PC-9 (cell line): ENCODE results near the gene GPR63. TPM values are rescaled to one million over a fixed set of nuclear protein-coding genes. Genes with fewer than 3 reads are reported as not detected.

Source experiments
- BruUV-seq: library from RNA; stranded (reverse); fragments of 400-500 nt; replicated peaks from 2 replicates; lab custom pipeline; 2021; lab: Mats Ljungman, UMichigan
- CTCF ChIA-PET: fragments of 300-600 bp; sonication (Branson Sonifier 250); formaldehyde crosslinking; loops from one replicate; lab custom pipeline; 2022; ENCODE audit warnings: antibody characterized with exemption; lab: Charles Lee
- POLR2A ChIA-PET: fragments of 300-600 bp; sonication (Branson Sonifier 250); formaldehyde crosslinking; loops from one replicate; lab custom pipeline; 2022; ENCODE audit warnings: antibody characterized with exemption; ENCODE audit not compliant: unreplicated experiment; lab: Charles Lee
- DNase-seq, 2 experiments: peaks; one replicate each; pipeline versions ENCODE4 v3.0.0 to v3.0.0-alpha.2; 2015 to 2022; ENCODE audit warnings: mixed read lengths in 1 of 2
- H2AFZ ChIP-seq: fragments of 200-600 bp; sonication (generic); 2 replicates; pipeline ENCODE4 v1.8.1; 2017; ENCODE audit warnings: antibody characterized with exemption
- H3F3A ChIP-seq: fragments of 200-600 bp; sonication (generic); 2 replicates; pipeline ENCODE4 v1.8.1; 2017; ENCODE audit warnings: antibody characterized with exemption, mild to moderate bottlenecking, low read depth; ENCODE audit not compliant: insufficient read depth
- H3K27ac ChIP-seq: fragments of 200-600 bp; sonication (generic); 2 replicates; pipeline ENCODE4 v1.6.1; 2016; ENCODE audit warnings: mixed run types
- H3K27me3 ChIP-seq: fragments of 200-600 bp; sonication (generic); 2 replicates; pipeline ENCODE4 v1.6.1; 2016; ENCODE audit warnings: low read depth, mixed run types; ENCODE audit not compliant: insufficient read depth
- H3K36me3 ChIP-seq: fragments of 200-600 bp; sonication (generic); 2 replicates; pipeline ENCODE4 v1.6.1; 2016; ENCODE audit warnings: low read depth, mixed run types
- H3K4me1 ChIP-seq: fragments of 200-600 bp; sonication (generic); replicated peaks from 2 replicates; pipeline ENCODE4 v1.6.1; 2016; ENCODE audit warnings: mixed run types; ENCODE audit not compliant: insufficient read depth
- H3K4me2 ChIP-seq: fragments of 200-600 bp; sonication (generic); 2 replicates; pipeline ENCODE4 v1.6.1; 2017; ENCODE audit warnings: mixed run types
- H3K4me3 ChIP-seq: fragments of 200-600 bp; sonication (generic); 2 replicates; pipeline ENCODE4 v1.6.1; 2016; ENCODE audit warnings: mixed run types
- H3K79me2 ChIP-seq: fragments of 200-600 bp; sonication (generic); 2 replicates; pipeline ENCODE4 v1.6.1; 2017; ENCODE audit warnings: low read depth, mixed run types
- H3K9me2 ChIP-seq: fragments of 200-600 bp; sonication (generic); 2 replicates; pipeline ENCODE4 v1.8.1; 2017; ENCODE audit warnings: mild to moderate bottlenecking; ENCODE audit not compliant: insufficient read depth
- H3K9me3 ChIP-seq: fragments of 200-600 bp; sonication (generic); 2 replicates; pipeline ENCODE4 v1.8.1; 2016; ENCODE audit warnings: low read depth; ENCODE audit not compliant: insufficient read depth
- H4K20me1 ChIP-seq: fragments of 200-600 bp; sonication (generic); 2 replicates; pipeline ENCODE4 v1.8.1; 2017; ENCODE audit not compliant: insufficient read depth
- EZH2 ChIP-seq: fragments of 200-600 bp; sonication (generic); IDR thresholded peaks from 2 replicates; pipeline ENCODE4 v1.8.0; 2017; ENCODE audit warnings: antibody characterized with exemption, low read depth
- intact Hi-C: fragments of 100-400 bp; cut with micrococcal nuclease; formaldehyde crosslinking; loops from one replicate; pipeline ENCODE4 v1.10.0; 2022; ENCODE audit not compliant: unreplicated experiment
- total RNA-seq: library from RNA; stranded (reverse); gene quantifications from 2 replicates; pipeline ENCODE4 v1.2.3, GENCODE V29; 2021
- TF ChIP-seq, protein P1 (sequence below): fragments of 200-600 bp; sonication (generic); conservative IDR thresholded peaks from 2 replicates; pipeline ENCODE4 v1.6.1; 2017; ENCODE audit warnings: mixed run types, antibody characterized with exemption, mild to moderate bottlenecking, moderate library complexity

GPR63 gene
- total RNA-seq, 1 experiment from 2014 or later, result 1.9 TPM

GRCh38 chr6:96823743-96824142, 13.5 kb downstream of the GPR63 start:
- Histone ChIP-seq H3K27me3 (no peaks in the 10 kb centered on the region), H3K4me2 (no peak overlapping the region), H3K36me3 (no peaks in the 10 kb centered on the region), H2AFZ (no peak overlapping the region), H3K27ac (no peak overlapping the region), H3K9me3 (no peaks in the 10 kb centered on the region), H4K20me1 (0 out of 2 replicates have a peak, but pooled peaks cover 3% of the 10 kb centered on the region), H3K79me2 (no peaks in the 10 kb centered on the region), H3F3A (no peaks in the 10 kb centered on the region), H3K4me3 (no peak overlapping the region), H3K4me1 (no peaks in the 10 kb centered on the region), H3K9me2 (no peaks in the 10 kb centered on the region)
- intact Hi-C loops, result no loop called here
- ChIA-PET POLR2A (no interaction called here), CTCF (no interaction called here)
- no peak for TF ChIP-seq EZH2
- TF ChIP-seq, protein P1, sequence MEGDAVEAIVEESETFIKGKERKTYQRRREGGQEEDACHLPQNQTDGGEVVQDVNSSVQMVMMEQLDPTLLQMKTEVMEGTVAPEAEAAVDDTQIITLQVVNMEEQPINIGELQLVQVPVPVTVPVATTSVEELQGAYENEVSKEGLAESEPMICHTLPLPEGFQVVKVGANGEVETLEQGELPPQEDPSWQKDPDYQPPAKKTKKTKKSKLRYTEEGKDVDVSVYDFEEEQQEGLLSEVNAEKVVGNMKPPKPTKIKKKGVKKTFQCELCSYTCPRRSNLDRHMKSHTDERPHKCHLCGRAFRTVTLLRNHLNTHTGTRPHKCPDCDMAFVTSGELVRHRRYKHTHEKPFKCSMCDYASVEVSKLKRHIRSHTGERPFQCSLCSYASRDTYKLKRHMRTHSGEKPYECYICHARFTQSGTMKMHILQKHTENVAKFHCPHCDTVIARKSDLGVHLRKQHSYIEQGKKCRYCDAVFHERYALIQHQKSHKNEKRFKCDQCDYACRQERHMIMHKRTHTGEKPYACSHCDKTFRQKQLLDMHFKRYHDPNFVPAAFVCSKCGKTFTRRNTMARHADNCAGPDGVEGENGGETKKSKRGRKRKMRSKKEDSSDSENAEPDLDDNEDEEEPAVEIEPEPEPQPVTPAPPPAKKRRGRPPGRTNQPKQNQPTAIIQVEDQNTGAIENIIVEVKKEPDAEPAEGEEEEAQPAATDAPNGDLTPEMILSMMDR, result no peak
- BruUV-seq, result no TSS peak
- no peak for DNase-seq

DNA sequence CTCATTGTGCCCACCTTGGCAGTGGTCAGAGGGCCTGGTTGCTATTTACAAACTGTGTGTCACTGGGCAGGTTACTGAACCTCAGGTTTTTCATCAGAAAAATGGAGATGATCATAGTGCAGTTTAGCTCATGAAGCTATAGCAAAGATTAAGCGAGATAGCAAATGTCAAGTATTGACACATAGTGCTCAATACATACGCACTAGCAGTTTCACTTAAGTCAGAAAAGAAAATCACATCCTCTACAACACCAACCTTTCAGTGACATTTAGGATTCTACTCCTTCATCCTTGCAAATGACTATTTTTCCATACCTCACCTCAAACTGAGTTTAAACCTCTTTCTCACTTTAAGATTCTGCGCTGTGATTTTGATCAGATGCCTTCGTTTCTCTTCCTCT, 16.2 kb downstream of the GPR63 start:
- H3K27me3 ChIP-seq, result no peaks in the 10 kb centered on the region
- H3K9me3 ChIP-seq, result no peaks in the 10 kb centered on the region
- H3K79me2 ChIP-seq, result no peaks in the 10 kb centered on the region
- H4K20me1 ChIP-seq, result 0 out of 2 replicates have a peak, but pooled peaks cover 3% of the 10 kb centered on the region
- no peak for TF ChIP-seq EZH2
- TF ChIP-seq, protein P1, result no peak
- H2AFZ ChIP-seq, result no peak overlapping the region
- no peaks in the 10 kb centered on the region for H3K9me2 ChIP-seq
- no peaks in the 10 kb centered on the region for H3K36me3 ChIP-seq
- intact Hi-C loops, result no loop called here
- no peak overlapping the region for H3K4me3 ChIP-seq
- H3K27ac ChIP-seq, result no peak overlapping the region
- ChIA-PET POLR2A (no interaction called here), CTCF (no interaction called here)
- DNase-seq, result no peak
- H3F3A ChIP-seq, result no peaks in the 10 kb centered on the region
- H3K4me1 ChIP-seq, result no peaks in the 10 kb centered on the region
- no TSS peak for BruUV-seq
- no peak overlapping the region for H3K4me2 ChIP-seq

DNA sequence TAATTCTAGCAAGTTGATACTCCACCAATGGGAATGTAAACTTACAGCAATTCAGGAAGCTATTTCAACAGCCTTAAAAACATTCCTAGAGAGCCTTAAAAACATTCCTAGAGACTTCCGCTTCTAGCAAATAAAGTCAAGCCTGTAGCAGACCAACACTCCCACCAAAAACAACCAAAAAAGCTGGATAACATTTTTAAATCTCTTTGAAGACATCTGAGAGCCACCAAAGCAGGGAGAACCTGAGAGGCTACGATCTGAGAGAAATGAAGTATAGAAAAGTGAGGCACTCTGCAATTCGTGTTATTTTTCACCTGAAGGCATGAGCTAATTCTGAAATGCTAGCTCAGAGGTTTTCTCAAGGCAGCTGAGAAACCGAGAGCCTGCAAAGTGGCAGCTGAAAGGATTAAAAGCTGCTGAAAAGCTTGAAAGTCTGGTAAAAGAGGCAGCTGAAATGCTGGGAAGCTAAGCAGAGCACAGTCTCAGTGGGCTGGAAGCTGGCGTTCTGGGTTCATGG, 20.9 kb downstream of the GPR63 start:
- Histone ChIP-seq H4K20me1 (0 out of 2 replicates have a peak, but pooled peaks cover 3% of the 10 kb centered on the region), H3K9me2 (no peaks in the 10 kb centered on the region), H3K4me2 (no peak overlapping the region), H3K79me2 (no peaks in the 10 kb centered on the region), H3K4me1 (no peaks in the 10 kb centered on the region), H3K27ac (no peak overlapping the region), H3K9me3 (no peaks in the 10 kb centered on the region), H3K4me3 (no peak overlapping the region), H3F3A (no peaks in the 10 kb centered on the region), H2AFZ (no peak overlapping the region), H3K27me3 (no peaks in the 10 kb centered on the region), H3K36me3 (no peaks in the 10 kb centered on the region)
- CTCF ChIA-PET, result no interaction called here
- POLR2A ChIA-PET, result no interaction called here
- no TSS peak for BruUV-seq
- intact Hi-C loops, result no loop called here
- TF ChIP-seq, protein P1, result no peak
- no peak for TF ChIP-seq EZH2
- DNase-seq, result no peak
